ENCODE data around the gene AGBL5.
"Not testable (repeated sequence)": the region's sequence is repeated elsewhere in the genome, so short reads cannot be mapped to it uniquely, and the experiment has no call there.

Gene AGBL5

DNA sequence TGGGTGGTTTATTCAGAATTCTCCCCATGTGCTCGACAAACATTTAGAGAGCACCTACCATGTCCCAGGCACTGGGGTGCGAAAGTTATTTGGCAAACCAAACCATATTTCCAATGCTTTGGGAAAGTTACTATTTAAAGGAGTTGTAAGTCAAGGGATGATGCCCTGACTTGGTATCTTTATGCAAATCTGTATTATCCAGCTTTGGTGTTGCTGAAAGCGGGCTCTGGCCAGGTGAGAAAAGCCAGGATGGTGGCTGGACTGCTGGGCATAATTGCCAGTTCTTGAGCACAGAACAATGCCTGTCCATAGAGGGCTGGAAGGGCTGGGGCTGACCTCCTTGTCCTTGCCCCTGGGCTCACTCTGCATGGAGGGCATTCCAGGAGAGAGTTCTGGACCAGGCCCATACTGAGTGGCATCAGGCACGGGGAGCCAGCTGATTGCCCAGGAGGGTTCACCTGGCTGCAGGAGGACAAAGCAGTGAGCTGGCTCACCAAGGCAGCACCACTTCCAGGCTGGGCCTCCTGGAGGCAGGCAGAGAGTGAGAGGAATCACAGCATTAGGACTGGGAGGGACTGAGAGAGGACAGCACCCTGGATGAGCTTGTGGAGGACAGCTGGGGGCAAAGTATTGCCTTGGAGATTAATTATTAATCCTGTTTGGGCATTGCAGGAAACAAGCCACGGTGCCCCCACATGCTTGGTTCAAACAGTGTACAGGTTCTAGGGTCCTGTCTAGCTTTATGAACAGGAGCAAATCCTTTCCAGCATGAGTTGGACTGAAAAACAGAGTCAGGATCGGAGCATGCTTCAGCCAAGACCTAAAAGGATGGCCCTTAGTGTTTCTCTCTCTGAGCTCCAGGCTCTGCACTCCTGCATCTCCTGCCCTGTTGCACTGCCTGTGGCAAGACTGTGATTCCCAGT lies 42.2 kb downstream of the AGBL5 start:
- no peak for DNase-seq

DNA sequence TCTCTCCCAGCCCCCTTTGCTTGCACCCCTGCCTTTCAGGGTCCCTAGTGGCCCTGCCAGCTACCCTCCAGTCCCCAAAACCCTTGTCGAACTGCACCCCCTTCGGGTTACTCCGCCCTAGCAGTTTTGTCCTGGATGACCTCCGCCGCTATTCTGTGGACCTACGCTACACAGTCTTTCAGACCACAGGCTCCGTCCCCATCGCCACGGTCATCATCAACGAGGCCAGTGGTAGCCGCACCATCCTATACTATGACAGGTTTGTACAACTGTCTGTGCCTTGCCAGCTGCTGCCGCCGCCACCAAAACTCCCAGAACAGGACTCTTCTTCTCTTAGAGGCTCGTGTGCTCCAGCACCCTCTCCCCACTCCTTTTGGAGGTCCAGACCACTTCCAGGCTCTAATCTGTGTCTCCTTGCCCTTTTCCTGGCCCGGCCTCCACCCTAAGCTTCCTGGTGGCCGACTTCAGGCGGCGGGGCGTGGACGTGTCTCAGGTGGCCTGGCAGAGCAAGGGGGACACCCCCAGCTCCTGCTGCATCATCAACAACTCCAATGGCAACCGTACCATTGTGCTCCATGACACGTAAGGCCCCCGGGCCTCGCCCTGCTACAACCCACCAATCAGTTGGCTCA lies 43.0 kb downstream of the AGBL5 start:
- no peak for DNase-seq

- DNase-seq = no peak
Measured at GRCh38 chr2:27095427-27095744, 43.9 kb downstream of the AGBL5 start.

GRCh38 chr2:27095745-27096651 lies 44.5 kb downstream of the AGBL5 start:
- DNase-seq = peak in 2 of 5 experiments; percentile 15 to 75

GRCh38 chr2:27096748-27097297 lies 45.4 kb downstream of the AGBL5 start:
- DNase-seq = no peak

DNA sequence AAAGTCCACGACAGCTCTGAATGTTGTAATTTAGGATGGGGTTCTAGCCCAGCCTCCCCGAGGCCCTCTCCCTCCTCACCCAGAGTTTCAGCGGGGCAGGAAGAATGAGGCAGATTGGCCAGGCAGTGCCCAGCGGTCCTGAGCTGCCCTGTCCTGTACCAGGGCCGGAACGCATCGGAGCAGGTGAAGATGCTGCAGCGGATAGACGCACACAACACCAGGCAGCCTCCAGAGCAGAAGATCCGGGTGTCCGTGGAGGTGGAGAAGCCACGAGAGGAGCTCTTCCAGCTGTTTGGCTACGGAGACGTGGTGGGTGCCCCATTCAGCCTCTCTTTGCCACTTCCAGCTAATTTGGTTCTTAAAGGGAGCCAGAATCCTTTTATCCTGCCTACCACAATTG lies 45.9 kb downstream of the AGBL5 start:
- no peak for DNase-seq

GRCh38 chr2:27099334-27099955 lies 48.0 kb downstream of the AGBL5 start:
- DNase-seq = no peak

- DNase-seq = no peak
Measured at GRCh38 chr2:27100036-27100435, 48.6 kb downstream of the AGBL5 start.

GRCh38 chr2:27102329-27102728 lies 50.9 kb downstream of the AGBL5 start:
- DNase-seq = no peak

- DNase-seq = no peak
Measured at GRCh38 chr2:27105981-27106380, 54.5 kb downstream of the AGBL5 start.

- DNase-seq = no peak
Measured at GRCh38 chr2:27108221-27108620, 56.8 kb downstream of the AGBL5 start.

GRCh38 chr2:27109083-27109482 lies 57.6 kb downstream of the AGBL5 start:
- no peak for DNase-seq

DNA sequence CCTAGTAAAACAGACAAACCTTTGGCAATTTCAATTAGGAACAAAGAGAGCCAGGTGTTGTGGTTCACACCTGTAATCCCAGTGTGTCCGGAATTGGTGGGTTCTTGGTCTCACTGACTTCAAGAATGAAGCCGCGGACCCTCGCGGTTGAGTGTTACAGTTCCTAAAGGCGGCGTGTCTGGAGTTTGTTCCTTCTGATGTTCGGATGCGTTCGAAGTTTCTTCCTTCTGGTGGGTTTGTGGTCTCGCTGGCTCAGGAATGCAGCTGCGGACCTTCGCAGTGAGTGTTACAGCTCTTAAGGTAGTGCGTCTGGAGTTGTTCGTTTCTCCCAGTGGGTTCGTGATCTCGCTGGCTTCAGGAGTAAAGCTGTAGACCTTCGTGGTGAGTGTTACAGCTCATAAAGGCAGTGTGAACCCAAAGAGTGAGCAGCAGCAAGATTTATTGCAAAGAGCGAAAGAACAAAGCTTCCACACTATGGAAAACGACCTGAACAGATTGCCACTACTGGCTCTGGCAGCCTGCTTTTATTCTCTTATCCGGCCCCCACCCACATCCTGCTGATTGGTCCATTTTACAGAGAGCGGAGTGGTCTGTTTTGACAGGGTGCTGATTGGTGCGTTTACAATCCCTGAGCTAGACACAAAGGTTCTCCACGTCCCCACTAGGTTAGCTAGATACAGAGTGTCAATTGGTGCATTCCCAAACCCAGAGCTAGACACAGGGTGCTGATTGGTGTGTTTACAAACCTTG lies 59.3 kb downstream of the AGBL5 start:
- not testable (repeated sequence) for DNase-seq

DNA sequence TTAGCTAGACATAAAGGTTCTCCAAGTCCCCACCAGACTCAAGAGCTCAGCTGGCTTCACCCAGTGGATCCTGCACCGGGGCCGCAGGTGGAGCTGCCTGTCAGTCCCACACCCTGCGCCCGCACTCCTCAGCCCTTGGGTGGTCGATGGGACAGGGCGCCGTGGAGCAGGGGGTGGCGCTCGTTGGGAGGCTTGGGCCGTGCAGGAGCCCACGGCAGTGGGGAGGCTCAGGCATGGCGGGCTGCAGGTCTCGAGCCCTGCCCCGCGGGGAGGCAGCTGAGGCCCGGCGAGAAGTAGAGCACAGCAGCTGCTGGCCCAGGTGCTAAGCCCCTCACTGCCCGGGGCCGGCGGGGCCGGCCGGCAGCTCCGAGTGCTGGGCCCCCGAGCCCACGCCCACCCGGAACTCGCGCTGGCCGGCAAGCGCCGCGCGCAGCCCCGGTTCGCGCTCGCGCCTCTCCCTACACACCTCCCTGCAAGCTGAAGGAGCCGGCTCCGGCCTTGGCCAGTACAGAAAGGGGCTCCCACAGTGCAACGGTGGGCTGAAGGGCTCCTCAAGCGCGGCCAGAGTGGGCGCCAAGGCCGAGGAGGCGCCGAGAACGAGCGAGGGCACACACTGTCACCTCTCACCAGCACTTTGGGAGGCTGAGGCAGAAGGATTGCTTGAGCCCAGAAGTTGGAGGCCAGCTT lies 60.1 kb downstream of the AGBL5 start:
- DNase-seq = not testable (repeated sequence)

DNA sequence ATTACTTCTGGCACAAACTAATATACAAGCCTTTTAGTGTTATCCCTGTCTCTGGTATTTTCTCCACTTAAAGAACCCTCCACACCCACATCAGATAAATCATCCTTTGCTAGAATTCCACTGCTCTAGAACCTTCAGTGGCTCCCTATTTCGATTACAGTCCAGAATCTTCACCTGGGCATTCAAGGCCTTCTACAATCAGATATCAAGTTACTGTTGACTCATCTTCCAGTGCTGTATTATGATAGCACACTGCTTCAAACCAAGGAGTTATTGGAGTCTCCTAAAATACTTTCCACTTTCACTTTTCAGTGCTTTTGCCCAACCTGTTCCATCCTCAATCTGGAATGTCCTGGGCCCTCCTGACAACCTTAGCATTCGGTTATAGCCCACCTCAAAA lies 64.1 kb downstream of the AGBL5 start:
- no peak for DNase-seq

DNA sequence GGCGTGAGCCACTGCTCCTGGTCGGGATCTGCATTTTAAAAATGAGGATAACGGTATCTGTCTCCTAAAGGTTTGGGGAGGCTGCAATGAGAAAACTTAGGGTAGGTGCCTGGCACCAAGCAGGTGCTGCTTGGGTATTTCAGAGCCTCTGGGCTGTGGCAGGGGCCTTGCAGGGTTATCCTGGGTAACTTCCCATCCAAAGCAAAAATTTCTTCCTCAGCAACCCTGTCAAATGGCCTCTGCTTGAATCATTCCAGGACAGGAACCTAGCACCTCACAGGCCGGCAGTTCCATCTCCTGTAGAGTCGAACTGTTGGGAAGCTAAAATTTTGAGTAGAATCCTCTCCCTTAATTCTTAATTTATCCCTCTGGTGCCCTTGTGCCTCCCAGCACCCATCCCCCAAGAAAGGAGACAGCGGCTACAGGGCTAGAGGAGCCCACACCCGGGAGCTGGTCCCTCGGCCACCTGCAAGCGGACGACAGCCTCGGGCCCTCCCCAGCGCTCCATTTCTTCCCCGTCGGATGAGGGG lies 66.6 kb downstream of the AGBL5 start:
- DNase-seq = no peak

GRCh38 chr2:27118525-27119329 lies 67.3 kb downstream of the AGBL5 start, which contains the start of gene CGREF1:
Gene CGREF1, minus strand, starts transcription at chr2:27119128. Its CDS starts 14,762 bp downstream, at chr2:27104366.
- DNase-seq = peak in 1 of 5 experiments; percentile 46

DNA sequence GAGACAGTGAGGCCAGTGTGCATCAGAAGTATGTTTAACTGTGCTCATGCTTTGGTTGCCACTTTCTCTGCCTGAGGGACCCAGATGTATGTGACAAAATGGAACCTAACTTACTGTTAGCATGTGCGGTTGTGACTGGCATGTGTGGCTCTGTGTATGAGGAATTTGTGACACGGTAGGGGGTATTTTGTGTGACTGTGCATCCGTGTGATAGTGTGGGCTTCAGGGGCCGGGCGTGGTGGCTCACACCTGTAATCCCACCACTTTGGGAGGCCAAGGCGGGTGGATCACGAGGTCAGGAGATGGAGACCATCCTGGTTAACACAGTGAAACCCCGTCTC lies 67.8 kb downstream of the AGBL5 start:
- not testable (repeated sequence) for DNase-seq

All from T-helper 2 cell (primary cell).